ENCODE data around the gene PIP5K1A. TPM values are rescaled to one million over a fixed set of nuclear protein-coding genes. Genes with fewer than 3 reads are reported as not detected.
A peak's percentile ranks its signal among the peaks of the same experiment; 100 is the strongest.
"Not testable (repeated sequence)": the region's sequence is repeated elsewhere in the genome, so short reads cannot be mapped to it uniquely, and the experiment has no call there.

PIP5K1A gene
- total and polyA plus RNA-seq, 4 donors = 4.0 to 32.0 (median 13.6) TPM

DNA sequence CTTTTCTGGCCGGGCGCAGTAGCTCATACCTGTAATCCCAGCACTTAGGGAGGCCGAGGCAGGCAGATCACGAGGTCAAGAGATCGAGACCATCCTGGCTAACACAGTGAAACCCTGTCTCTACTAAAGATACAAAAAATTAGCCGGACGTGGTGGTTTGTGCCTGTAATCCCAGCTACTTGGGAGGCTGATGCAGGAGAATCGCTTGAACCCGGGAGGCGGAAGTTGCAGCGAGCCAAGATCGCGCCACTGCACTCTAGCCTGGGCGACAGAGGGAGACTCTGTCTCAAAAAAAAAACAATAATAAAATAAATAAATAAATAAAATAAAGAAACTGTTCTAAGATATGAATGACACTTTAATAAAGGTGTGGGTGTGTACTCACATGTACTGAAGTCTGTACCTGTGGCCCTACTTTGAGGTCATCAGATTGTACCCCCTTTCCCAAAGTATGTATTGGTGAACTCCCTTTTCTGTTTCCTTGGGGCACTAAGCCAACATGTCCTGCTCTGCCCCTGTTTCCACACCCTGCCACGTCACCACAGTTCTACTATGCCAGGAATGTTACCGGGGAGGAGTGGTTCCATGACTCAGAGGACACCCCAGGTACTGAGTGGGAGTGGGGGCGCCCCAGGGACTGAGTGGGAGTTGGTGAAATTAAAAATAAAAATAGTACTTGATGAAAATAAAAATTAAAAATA, 3.3 kb upstream of the PIP5K1A start:
- not testable (repeated sequence) for H3K27ac ChIP-seq (ENCODE audit: low read depth in 1 of 2, low read length in 2 of 2); H3K9ac ChIP-seq (ENCODE audit: low read depth in 1 of 2, low read length in 2 of 2); H3K9me3 ChIP-seq (ENCODE audit: control insufficient read depth in 4 of 4, low read length in 3 of 4); H3K27me3 ChIP-seq (ENCODE audit: control insufficient read depth in 4 of 4, insufficient read depth in 4 of 4, low read length in 3 of 4); H3K4me3 ChIP-seq (ENCODE audit: low read depth in 1 of 3, low read length in 3 of 3); H3K36me3 ChIP-seq (ENCODE audit: control insufficient read depth in 4 of 4, insufficient read depth in 3 of 4, low read depth in 1 of 4, low read length in 3 of 4); DNase-seq (ENCODE audit: low spot score)
- H3K4me1 ChIP-seq (ENCODE audit: control insufficient read depth in 4 of 4, insufficient read depth in 4 of 4, low read length in 3 of 4) = peaks cover 1 to 16% (median 10%) of the 10 kb centered on the region in 4 donors
- WGBS = 72% methylated on average over 17 of the region's 17 CpGs
- TF ChIP-seq RXRA (IDR thresholded peaks at IDR 0.05) = peak; percentile 44 to 54
- TF ChIP-seq SP1 (IDR thresholded peaks at IDR 0.05) = peak; percentile 31
- TF ChIP-seq, protein P1, sequence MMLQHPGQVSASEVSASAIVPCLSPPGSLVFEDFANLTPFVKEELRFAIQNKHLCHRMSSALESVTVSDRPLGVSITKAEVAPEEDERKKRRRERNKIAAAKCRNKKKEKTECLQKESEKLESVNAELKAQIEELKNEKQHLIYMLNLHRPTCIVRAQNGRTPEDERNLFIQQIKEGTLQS (IDR thresholded peaks at IDR 0.05) = peak; percentile 22
- peak in 1 of 2 donors; percentile 13 for TF ChIP-seq HNF4A (conservative IDR thresholded peaks at IDR 0.05)

DNA sequence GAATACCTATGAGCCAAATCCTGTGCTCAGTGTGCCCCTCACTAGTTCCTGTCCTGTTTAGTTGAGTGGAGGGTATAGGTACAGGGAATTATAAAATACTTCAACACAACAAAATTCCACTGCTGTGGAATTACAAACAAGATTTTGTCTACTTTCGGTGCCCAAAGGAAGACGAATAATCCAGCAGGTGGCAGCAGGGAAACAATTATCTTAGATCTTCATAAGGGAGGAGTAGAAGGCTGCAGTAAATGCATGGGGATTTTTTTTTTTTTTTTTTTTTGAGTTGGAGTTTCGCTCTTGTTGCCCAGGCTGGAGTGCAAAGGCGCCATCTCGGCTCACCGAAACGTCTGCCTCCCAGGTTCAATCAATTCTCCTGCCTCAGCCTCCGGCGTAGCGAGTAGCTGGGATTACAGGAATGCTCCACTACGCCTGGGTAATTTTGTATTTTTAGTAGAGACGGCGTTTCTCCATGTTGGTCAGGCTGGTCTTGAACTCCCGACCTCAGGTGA, 2.0 kb upstream of the PIP5K1A start:
- TF ChIP-seq, protein P2, sequence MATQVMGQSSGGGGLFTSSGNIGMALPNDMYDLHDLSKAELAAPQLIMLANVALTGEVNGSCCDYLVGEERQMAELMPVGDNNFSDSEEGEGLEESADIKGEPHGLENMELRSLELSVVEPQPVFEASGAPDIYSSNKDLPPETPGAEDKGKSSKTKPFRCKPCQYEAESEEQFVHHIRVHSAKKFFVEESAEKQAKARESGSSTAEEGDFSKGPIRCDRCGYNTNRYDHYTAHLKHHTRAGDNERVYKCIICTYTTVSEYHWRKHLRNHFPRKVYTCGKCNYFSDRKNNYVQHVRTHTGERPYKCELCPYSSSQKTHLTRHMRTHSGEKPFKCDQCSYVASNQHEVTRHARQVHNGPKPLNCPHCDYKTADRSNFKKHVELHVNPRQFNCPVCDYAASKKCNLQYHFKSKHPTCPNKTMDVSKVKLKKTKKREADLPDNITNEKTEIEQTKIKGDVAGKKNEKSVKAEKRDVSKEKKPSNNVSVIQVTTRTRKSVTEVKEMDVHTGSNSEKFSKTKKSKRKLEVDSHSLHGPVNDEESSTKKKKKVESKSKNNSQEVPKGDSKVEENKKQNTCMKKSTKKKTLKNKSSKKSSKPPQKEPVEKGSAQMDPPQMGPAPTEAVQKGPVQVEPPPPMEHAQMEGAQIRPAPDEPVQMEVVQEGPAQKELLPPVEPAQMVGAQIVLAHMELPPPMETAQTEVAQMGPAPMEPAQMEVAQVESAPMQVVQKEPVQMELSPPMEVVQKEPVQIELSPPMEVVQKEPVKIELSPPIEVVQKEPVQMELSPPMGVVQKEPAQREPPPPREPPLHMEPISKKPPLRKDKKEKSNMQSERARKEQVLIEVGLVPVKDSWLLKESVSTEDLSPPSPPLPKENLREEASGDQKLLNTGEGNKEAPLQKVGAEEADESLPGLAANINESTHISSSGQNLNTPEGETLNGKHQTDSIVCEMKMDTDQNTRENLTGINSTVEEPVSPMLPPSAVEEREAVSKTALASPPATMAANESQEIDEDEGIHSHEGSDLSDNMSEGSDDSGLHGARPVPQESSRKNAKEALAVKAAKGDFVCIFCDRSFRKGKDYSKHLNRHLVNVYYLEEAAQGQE (IDR thresholded peaks at IDR 0.05) = no peak
- peak; percentile 41 for TF ChIP-seq SP1 (IDR thresholded peaks at IDR 0.05)
- no peak for TF ChIP-seq GABPA (IDR thresholded peaks at IDR 0.05 in 1 of 2, conservative IDR thresholded peaks at IDR 0.05 in 1 of 2)
- TF ChIP-seq TAF1 (conservative IDR thresholded peaks at IDR 0.05) = no peak
- TF ChIP-seq YY1 (IDR thresholded peaks at IDR 0.05) = peak; percentile 36
- TF ChIP-seq, protein P3, sequence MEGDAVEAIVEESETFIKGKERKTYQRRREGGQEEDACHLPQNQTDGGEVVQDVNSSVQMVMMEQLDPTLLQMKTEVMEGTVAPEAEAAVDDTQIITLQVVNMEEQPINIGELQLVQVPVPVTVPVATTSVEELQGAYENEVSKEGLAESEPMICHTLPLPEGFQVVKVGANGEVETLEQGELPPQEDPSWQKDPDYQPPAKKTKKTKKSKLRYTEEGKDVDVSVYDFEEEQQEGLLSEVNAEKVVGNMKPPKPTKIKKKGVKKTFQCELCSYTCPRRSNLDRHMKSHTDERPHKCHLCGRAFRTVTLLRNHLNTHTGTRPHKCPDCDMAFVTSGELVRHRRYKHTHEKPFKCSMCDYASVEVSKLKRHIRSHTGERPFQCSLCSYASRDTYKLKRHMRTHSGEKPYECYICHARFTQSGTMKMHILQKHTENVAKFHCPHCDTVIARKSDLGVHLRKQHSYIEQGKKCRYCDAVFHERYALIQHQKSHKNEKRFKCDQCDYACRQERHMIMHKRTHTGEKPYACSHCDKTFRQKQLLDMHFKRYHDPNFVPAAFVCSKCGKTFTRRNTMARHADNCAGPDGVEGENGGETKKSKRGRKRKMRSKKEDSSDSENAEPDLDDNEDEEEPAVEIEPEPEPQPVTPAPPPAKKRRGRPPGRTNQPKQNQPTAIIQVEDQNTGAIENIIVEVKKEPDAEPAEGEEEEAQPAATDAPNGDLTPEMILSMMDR (IDR thresholded peaks at IDR 0.05; ENCODE audit: low read depth, low read length, missing input control) = peak; percentile 61
- peak; percentile 78 to 81 for TF ChIP-seq RAD21 (IDR thresholded peaks at IDR 0.05)
- TF ChIP-seq FOXA2 (IDR thresholded peaks at IDR 0.05) = no peak
- TF ChIP-seq, protein P1 (IDR thresholded peaks at IDR 0.05) = no peak
- peak in 1 of 2 donors; percentile 9 for TF ChIP-seq RXRA (IDR thresholded peaks at IDR 0.05)
- peak in 1 of 2 donors; percentile 19 for TF ChIP-seq HNF4A (conservative IDR thresholded peaks at IDR 0.05)
- no peak for TF ChIP-seq NR2F2 (IDR thresholded peaks at IDR 0.05)
- Histone ChIP-seq H3K27ac (ENCODE audit: low read depth in 1 of 2, low read length in 2 of 2) (peak overlapping the region; percentile 31 to 42), H3K36me3 (ENCODE audit: control insufficient read depth in 4 of 4, insufficient read depth in 3 of 4, low read depth in 1 of 4, low read length in 3 of 4) (no peaks in the 10 kb centered on the region), H3K4me3 (ENCODE audit: low read depth in 1 of 3, low read length in 3 of 3) (peak overlapping the region in 1 of 3 donors; percentile 20), H3K9me3 (ENCODE audit: control insufficient read depth in 4 of 4, low read length in 3 of 4) (no peaks in the 10 kb centered on the region), H3K9ac (ENCODE audit: low read depth in 1 of 2, low read length in 2 of 2) (peak overlapping the region in 1 of 2 donors; percentile 74), H3K4me1 (ENCODE audit: control insufficient read depth in 4 of 4, insufficient read depth in 4 of 4, low read length in 3 of 4) (peaks cover 1 to 23% (median 12%) of the 10 kb centered on the region in 4 donors), H3K27me3 (ENCODE audit: control insufficient read depth in 4 of 4, insufficient read depth in 4 of 4, low read length in 3 of 4) (no peaks in the 10 kb centered on the region)
- 36% methylated on average over 14 of the region's 14 CpGs for WGBS
- peak; percentile 56 for DNase-seq (ENCODE audit: low spot score)

Measured in liver (tissue), 9 donors.